Testis (tissue), 2 donors: ENCODE results near the gene DUSP3.

Experiments used
- CTCF ChIP-seq, 3 experiments: fragments of 450-650 bp in 2 of 3; fragments of 200-600 bp in 1 of 3; sonication (generic) in 1 of 3; IDR thresholded peaks; one replicate each; pipeline ENCODE4 v1.5.1; 2016 to 2019; ENCODE audit warnings: antibody characterized with exemption in 3 of 3, mild to moderate bottlenecking in 2 of 3, moderate library complexity in 1 of 3
- POLR2A ChIP-seq: fragments of 450-650 bp; IDR thresholded peaks from one replicate; pipeline ENCODE4 v1.6.1; 2017; ENCODE audit warnings: antibody characterized with exemption, mild to moderate bottlenecking, moderate library complexity

- TF ChIP-seq CTCF (IDR thresholded peaks at IDR 0.05), result no peak
- no peak for TF ChIP-seq POLR2A
Observed at GRCh38 chr17:43770957-43771356, 7.8 kb downstream of the DUSP3 start.
